ENCODE data around the gene TTLL6.

Gene TTLL6

DNA sequence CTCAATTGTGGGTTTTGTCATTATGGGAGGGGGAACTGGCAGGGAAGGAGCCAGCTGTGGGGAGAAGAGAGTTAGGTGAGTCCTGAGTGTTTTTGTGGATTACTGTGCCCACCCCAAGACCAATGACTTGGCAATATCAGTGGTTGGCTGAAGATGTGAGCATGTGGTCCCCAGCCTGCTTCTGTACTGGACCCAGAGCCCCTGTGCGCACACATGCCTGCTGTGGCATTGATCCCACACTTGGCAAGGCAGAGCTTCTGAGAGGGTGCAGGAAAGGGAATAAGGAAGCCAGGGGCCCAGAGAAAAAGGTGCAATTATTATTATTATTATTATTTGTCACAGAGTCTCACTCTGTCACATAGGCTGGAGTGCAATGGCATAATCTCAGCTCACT, 96.0 kb downstream of the TTLL6 start:
- H3K27ac ChIP-seq (ENCODE audit: extremely low read depth, low read depth, low read length), result no peak overlapping the region
- H3K36me3 ChIP-seq (ENCODE audit: control insufficient read depth in 2 of 2, insufficient read depth in 1 of 2, low read length in 2 of 2), result peaks cover 0 to 13% of the 10 kb centered on the region in 2 experiments; a peak in 1 of 3 replicates
- no peaks in the 10 kb centered on the region for H3K4me1 ChIP-seq (ENCODE audit: control insufficient read depth, insufficient read depth, low read length)
- ChIA-PET CTCF (interaction anchor here (0.5 to 14.1 kb wide), 9 partner anchors 9 to 158 kb away, joined by 3 to 246 read pairs (median 5); no protein-coding TSS in a partner anchor), POLR2A (no interaction called here)
- H3K4me3 ChIP-seq (ENCODE audit: low read depth, low read length), result no peak overlapping the region
- H3K9me3 ChIP-seq (ENCODE audit: control insufficient read depth, insufficient read depth, low read depth, low read length), result no peaks in the 10 kb centered on the region
- TF ChIP-seq ZIC2 (tag by site-specific recombination; IDR thresholded peaks at IDR 0.05) (no peak), ZNF211 (tag by site-specific recombination; IDR thresholded peaks at IDR 0.05; ENCODE audit: low read depth) (no peak), ZNF624 (tag by site-specific recombination; IDR thresholded peaks at IDR 0.05) (no peak), ZNF24 (tag by site-specific recombination; IDR thresholded peaks at IDR 0.05) (no peak), YY2 (tag by site-specific recombination; IDR thresholded peaks at IDR 0.05) (no peak), ZNF169 (tag by site-specific recombination; IDR thresholded peaks at IDR 0.05) (no peak), ZNF837 (tag by site-specific recombination; IDR thresholded peaks at IDR 0.05) (no peak), ZNF266 (tag by site-specific recombination; IDR thresholded peaks at IDR 0.05; ENCODE audit: low read depth) (no peak), ZNF16 (tag by site-specific recombination; IDR thresholded peaks at IDR 0.05; ENCODE audit: low read depth) (no peak), ZNF175 (tag by site-specific recombination; IDR thresholded peaks at IDR 0.05) (no peak), GLIS1 (tag by site-specific recombination; IDR thresholded peaks at IDR 0.05) (no peak), ZNF785 (tag by site-specific recombination; IDR thresholded peaks at IDR 0.05) (no peak), SETDB1 (IDR thresholded peaks at IDR 0.05; ENCODE audit: insufficient read length, low read length) (no peak), ZNF571 (tag by site-specific recombination; IDR thresholded peaks at IDR 0.05) (no peak), TRIM28 (IDR thresholded peaks at IDR 0.05; ENCODE audit: borderline replicate concordance, low read length) (no peak)
- TF ChIP-seq, protein P1, sequence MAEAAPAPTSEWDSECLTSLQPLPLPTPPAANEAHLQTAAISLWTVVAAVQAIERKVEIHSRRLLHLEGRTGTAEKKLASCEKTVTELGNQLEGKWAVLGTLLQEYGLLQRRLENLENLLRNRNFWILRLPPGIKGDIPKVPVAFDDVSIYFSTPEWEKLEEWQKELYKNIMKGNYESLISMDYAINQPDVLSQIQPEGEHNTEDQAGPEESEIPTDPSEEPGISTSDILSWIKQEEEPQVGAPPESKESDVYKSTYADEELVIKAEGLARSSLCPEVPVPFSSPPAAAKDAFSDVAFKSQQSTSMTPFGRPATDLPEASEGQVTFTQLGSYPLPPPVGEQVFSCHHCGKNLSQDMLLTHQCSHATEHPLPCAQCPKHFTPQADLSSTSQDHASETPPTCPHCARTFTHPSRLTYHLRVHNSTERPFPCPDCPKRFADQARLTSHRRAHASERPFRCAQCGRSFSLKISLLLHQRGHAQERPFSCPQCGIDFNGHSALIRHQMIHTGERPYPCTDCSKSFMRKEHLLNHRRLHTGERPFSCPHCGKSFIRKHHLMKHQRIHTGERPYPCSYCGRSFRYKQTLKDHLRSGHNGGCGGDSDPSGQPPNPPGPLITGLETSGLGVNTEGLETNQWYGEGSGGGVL (tag by site-specific recombination; IDR thresholded peaks at IDR 0.05), result no peak
- TF ChIP-seq, protein P2, sequence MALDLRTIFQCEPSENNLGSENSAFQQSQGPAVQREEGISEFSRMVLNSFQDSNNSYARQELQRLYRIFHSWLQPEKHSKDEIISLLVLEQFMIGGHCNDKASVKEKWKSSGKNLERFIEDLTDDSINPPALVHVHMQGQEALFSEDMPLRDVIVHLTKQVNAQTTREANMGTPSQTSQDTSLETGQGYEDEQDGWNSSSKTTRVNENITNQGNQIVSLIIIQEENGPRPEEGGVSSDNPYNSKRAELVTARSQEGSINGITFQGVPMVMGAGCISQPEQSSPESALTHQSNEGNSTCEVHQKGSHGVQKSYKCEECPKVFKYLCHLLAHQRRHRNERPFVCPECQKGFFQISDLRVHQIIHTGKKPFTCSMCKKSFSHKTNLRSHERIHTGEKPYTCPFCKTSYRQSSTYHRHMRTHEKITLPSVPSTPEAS (tag by site-specific recombination; IDR thresholded peaks at IDR 0.05), result no peak
- TF ChIP-seq, protein P3, sequence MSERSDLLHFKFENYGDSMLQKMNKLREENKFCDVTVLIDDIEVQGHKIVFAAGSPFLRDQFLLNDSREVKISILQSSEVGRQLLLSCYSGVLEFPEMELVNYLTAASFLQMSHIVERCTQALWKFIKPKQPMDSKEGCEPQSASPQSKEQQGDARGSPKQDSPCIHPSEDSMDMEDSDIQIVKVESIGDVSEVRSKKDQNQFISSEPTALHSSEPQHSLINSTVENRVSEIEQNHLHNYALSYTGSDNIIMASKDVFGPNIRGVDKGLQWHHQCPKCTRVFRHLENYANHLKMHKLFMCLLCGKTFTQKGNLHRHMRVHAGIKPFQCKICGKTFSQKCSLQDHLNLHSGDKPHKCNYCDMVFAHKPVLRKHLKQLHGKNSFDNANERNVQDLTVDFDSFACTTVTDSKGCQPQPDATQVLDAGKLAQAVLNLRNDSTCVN (tag by site-specific recombination; optimal IDR thresholded peaks at IDR 0.05), result no peak

DNA sequence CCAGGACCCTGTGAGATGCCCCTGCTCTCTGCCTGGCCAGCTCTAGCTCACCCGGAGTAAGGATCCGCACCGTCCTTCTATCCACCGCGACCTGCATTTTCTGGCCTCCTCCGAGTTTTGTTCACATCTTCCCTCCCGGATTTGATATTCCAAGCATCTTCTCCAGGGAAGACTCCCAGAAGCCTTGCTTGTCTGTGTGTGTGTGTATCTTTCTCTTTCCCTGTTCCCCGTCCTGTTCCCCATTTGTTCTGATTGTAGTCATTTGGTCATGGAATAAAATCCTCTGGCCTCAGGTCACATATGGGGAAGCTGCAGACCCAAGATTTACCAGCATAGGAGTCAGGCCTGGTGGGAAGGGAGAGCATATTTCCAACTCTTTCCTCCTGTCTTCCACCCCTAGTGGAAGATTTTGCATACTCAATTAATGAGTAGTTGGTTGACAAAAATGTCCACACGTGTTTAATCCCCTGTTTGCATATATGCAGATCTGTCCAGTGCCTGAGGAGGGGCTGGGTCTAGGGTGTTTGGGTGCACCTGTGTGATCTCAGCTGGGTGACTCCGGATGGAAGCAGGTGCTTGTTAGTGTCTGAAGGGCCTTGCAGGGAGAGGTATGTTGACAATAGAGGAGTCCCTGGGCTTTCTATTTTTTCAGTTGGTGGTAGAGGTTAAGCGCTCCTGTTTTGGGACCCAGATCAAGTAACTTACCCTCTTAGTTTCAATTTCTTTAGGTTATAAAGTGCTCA, 96.6 kb downstream of the TTLL6 start:
- TF ChIP-seq EGR2 (tag by site-specific recombination; IDR thresholded peaks at IDR 0.05; ENCODE audit: low read depth) (no peak), IKZF3 (tag by site-specific recombination; IDR thresholded peaks at IDR 0.05) (0 out of 2 replicates have a peak, but pooled peaks have one; percentile 35)
- ChIA-PET POLR2A (interaction anchor here (1.1 kb wide), 1 partner anchor 8 kb away, joined by 8 read pairs; the partner anchor contains the start of gene HOXB13), CTCF (interaction anchor here (0.7 to 14.1 kb wide), 11 partner anchors 8 to 762 kb away, joined by 3 to 246 read pairs (median 4); no protein-coding TSS in a partner anchor)
- Histone ChIP-seq H3K4me3 (ENCODE audit: low read depth, low read length) (no peak overlapping the region), H3K36me3 (ENCODE audit: control insufficient read depth in 2 of 2, insufficient read depth in 1 of 2, low read length in 2 of 2) (peaks cover 0 to 7% of the 10 kb centered on the region in 2 experiments; a peak in 1 of 3 replicates), H3K9me3 (ENCODE audit: control insufficient read depth, insufficient read depth, low read depth, low read length) (no peaks in the 10 kb centered on the region), H3K27ac (ENCODE audit: extremely low read depth, low read depth, low read length) (no peak overlapping the region), H3K4me1 (ENCODE audit: control insufficient read depth, insufficient read depth, low read length) (no peaks in the 10 kb centered on the region)

Measured in HEK293 (cell line).